HG03097 (cell line): ENCODE results near the gene IRX1.

Experiments used
- ATAC-seq: cut with Tn5 transposase; IDR thresholded peaks from one replicate; pipeline ENCODE4 v1.9.1; 2021; ENCODE audit not compliant: unreplicated experiment, low FRiP score

Gene IRX1

GRCh38 chr5:3595006-3595961 lies at the start of gene IRX1:
TSS of gene IRX1 (plus strand) at chr5:3595832. CDS start at chr5:3596106, 274 bp downstream.
- ATAC-seq, result no peak

DNA sequence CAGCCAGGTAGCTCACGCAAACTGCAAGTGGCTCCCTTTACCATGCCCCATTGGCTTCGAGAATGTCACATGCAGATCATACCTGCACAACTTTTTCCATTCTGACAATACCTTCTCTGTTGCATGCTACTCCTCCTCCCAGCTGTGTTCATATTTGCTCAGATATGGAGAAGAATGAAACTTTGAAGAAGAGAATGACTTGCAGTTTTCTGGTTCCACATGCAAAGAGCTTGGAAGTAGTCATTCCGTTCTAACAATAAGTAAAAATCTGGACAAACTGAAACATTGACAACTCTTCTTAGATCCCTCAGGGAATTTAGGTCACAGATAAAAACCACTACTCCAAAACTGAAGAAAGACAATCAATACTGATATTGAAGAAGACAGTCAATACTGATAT lies 49.6 kb upstream of the IRX1 start:
- ATAC-seq, result no peak

GRCh38 chr5:3564116-3564515 lies 31.5 kb upstream of the IRX1 start:
- no peak for ATAC-seq

DNA sequence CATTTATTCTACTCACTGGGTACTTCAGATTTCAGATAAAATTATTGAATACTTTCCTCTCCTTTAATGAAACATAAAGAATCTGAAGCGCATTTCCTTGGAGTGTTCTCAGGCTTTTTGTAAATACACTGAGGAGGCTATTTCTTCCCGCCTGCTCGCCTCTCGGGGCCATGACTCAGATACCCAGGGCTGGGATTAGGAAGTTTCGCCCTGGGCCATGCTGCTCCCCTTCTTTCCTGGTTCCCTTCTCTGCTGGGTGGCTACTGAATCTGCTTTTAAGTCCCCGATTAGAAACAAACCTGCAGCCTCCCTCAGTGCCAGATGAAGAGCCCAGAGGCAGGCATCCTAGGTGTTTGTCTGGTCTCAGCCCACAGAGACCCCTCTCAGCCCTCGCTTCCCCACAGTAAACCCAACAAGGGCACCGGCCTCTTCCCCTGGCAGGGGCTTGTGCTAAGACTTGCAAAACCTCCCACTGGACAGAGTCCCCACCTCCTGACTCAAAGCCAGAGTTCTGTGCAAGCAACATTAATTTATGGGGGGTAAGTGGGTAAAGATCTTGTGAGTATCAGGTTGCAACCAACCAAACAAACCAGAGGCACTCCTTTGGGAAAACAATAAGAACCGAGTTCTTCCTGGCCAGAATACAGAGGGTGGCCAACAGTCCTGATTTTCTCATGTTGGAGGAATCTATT lies 30.7 kb upstream of the IRX1 start:
- no peak for ATAC-seq

DNA sequence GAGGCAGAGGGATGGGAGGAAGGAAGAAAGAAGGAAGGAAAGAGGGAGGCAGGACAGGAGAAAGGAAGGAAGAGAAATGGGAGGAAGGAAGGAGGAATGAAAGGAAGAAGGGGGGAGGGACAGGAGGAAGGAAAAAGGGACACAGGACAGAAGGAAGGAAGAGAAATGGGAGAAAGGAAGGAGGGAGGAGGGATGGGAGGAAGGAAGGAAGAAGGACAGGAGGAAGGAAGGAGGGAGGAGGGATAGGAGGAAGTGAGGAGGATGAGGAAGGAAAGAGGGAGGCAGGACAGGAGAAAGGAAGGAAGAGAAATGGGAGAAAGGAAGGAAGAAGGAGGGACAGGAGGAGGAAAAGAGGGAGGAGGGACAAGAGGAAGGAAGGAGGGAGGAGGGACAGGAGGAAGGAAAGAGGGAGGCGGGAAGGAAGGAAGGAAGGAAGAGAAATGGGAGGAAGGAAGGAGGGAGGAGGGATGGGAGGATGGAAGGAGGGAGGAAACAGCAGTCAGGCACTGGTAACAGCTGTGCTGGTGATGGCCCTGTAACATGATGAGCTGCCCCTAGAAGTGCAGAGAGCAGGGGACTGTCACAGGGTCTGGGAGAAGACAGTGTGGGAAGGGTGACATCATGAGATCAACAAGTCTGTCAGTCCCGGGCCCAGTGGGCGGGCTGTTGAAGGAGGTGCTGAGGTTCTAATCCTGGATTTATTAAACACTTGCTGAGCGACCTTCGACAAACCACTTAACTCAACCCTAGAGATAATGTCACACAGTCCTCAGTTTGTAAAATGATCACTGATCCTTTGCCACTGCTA lies 10.7 kb upstream of the IRX1 start:
- ATAC-seq, result no peak

GRCh38 chr5:3590161-3590966 lies 5.3 kb upstream of the IRX1 start:
- ATAC-seq, result no peak

DNA sequence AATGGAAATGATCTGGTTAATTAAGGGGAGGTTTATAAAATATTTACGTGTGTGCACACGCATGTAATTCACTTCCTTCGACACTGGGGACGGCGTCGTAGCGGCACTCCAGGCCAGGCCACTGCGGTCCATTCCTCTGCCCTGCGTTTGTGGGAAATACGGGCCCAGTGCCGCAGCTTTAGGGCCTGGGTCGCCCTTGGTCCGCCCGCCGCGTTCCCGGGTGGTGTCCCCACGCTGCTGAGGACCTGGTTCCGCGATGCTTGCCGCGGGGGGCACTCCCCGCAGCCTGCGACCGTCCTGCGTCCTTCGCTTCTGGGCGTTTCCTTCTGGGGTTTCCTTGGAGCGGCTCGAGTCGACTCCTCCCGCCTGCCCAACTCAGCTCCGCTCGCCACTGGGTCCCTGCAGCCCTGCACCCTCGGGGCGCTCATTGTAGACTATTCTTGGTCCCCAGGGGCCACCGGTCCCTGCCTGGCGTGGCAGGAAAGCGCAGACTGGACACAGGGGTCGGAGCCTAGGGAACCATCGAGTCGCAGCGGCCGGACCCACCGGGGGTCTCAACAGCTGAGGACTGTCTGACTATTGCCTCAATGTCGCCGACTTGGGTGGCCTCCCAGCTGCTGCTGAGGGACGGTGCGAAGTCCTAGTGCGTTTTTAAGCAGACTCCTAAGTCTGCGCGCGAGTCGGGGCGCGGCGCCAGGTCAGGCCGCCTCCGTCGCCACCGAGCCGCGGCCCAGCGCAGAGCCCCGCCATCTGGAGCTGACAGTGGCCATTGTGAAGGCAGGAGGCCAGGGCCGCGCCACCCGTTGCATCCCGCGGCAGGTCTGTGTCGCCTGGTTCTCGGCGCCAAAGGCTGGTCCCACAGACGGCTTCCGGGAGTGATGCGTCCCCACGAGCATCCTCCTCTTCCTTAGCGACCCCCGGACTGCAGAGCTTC lies 4.4 kb upstream of the IRX1 start:
- ATAC-seq, result no peak

DNA sequence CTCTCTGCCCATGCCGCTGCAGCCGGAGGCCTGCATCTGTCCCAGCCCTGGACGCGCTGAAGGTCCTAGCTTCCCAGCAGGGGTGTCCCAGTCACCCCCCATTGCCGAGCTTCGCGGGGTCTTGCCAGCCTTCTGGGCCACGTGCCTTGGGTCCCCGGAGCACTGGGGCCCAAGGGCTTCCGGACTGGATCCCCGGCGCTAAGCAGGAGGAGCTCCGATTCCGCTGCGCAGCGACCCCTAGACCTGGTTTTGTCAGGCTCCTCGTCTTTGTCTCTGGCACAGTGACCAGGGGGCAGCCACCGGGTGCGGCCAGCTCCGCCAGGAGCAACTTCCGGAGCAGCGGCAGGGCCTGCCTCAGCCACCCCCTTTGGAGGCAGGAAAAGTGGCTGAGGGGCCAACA lies 3.3 kb upstream of the IRX1 start:
- ATAC-seq, result no peak

DNA sequence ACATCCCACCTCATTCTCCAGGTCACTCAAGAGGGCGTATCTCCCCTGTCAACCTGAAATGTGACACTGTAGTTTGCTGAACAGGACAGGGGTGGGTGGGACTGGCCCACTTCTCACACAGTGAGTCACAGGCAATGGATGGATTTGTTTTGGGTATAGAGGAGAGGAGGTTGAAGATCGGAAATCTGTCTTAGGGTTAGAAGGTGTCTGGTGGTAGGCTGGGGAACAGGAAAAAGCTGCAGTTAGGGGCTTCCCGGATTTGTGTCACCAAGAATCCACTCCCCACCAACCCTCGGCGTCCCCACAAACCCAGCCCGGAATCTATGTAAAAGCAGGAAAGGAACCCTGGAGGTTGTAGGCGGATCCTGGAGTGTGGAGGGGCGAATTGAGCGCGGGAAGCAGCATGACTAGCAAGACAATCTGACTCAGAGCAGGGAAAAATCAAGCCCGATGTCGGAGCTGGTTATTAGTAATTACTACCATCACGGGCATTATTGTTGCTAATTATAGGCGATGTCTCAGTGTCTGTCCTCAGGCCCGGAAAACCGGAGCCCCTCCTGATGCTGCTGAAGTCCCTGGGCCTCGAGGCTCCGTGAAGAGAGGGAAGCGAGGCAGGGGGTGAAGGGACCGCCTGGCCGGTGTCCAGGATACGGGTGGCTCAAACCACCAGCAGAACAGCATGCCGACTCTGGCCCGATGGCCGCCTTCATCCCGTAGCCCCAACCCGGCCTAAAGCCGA lies 1.7 kb upstream of the IRX1 start:
- no peak for ATAC-seq

GRCh38 chr5:3594510-3595005 lies 1.1 kb upstream of the IRX1 start:
- ATAC-seq, result no peak

GRCh38 chr5:3596261-3596825 lies 711 bp downstream of the IRX1 start:
- ATAC-seq, result no peak

- ATAC-seq, result no peak
Measured at GRCh38 chr5:3596857-3597166, 1.2 kb downstream of the IRX1 start.

GRCh38 chr5:3597167-3598007 lies 1.8 kb downstream of the IRX1 start:
- no peak for ATAC-seq

GRCh38 chr5:3598207-3598606 lies 2.6 kb downstream of the IRX1 start:
- ATAC-seq, result no peak

DNA sequence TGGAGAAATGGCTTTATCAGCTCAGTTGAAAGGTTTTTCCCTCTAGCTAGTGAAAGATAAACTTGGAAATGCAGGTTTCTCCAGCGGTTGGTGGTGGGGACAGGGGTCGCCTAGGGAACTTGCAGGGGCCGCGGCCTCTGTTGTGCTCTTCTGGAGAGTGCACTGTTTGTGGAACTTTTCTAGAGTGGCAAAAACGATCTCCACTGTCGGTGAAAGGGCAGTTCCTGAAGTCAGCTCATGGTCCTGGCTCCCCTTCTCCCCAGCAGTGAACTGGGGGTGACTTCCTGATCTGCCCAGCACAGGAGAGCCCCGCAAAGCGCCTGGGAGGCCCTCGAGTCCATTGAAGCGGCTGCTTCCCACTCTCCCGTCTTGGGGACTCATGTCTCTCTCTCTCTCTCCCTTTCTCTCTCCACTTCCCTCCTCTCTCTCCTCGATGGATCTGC lies 3.2 kb downstream of the IRX1 start:
- ATAC-seq, result no peak

DNA sequence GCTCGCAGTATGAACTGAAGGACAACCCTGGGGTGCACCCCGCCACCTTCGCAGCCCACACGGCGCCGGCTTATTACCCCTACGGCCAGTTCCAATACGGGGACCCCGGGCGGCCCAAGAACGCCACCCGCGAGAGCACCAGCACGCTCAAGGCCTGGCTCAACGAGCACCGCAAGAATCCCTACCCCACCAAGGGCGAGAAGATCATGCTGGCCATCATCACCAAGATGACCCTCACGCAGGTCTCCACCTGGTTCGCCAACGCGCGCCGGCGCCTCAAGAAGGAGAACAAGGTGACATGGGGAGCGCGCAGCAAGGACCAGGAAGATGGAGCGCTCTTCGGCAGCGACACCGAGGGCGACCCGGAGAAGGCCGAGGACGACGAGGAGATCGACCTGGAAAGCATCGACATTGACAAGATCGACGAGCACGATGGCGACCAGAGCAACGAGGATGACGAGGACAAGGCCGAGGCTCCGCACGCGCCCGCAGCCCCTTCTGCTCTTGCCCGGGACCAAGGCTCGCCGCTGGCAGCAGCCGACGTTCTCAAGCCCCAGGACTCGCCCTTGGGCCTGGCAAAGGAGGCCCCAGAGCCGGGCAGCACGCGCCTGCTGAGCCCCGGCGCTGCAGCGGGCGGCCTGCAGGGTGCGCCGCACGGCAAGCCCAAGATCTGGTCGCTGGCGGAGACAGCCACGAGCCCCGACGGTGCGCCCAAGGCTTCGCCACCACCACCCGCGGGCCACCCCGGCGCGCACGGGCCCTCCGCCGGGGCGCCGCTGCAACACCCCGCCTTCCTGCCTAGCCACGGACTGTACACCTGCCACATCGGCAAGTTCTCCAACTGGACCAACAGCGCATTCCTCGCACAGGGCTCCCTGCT lies 3.8 kb downstream of the IRX1 start:
- ATAC-seq, result no peak
